Ovary (tissue), 3 donors: ENCODE results near the gene MORN1.

Source experiments
- POLR2A ChIP-seq: fragments of 450-650 bp; IDR thresholded peaks from one replicate; pipeline ENCODE4 v1.6.1; 2017; ENCODE audit warnings: antibody characterized with exemption, mild to moderate bottlenecking, moderate library complexity
- TF ChIP-seq, protein P1 (sequence below), 3 donors: fragments of 450-650 bp in 2 of 3; fragments of 200-600 bp in 1 of 3; IDR thresholded peaks; one replicate each; pipeline versions ENCODE4 v1.5.1 to v1.8.0; 2016 to 2022; ENCODE audit warnings: antibody characterized with exemption in 3 of 3, mild to moderate bottlenecking in 1 of 3
- donor health status: DM: no; HTN: no; CAD: no.

DNA sequence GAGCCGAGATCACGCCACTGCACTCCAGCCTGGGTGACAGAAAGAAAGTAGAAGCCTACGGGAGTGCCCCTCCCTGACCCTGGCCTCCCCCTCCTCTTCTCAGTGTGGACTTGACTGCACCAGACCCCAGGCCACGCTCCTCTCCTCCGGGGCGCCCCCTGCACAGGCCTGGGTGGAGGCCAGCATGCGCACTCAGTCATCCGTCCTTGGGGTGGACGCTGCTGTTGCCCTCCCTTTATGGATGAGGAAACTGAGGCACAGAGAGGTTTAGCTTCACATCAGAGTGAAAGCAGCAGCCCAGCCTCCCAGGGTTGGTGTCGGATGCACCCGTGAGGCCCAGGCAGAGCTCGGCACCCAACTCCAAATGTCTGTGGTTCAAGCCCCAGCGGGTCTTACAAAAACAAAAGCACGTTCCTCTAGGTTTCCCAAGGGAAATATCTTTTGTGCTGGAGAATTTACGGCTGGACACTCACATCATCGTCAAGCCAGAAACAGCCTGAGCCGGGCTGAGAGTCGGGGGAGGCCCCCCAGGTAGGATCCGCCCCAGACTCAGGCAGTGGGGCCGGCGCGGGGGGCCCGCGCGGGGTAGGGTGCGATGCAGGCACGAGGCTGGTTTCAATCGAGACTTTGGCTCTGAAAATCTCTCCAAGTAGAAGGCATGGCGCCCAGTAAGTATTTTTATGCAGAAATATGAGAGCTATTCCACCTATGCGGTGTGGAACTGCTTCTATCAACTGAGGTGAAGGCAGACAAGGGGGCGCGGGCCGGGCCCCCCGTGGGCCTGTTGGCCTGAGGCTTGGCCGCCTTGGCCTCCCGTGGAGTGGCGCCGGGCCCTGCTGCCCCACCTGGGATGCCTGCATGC, 36.6 kb downstream of the MORN1 start:
- TF ChIP-seq, protein P1, sequence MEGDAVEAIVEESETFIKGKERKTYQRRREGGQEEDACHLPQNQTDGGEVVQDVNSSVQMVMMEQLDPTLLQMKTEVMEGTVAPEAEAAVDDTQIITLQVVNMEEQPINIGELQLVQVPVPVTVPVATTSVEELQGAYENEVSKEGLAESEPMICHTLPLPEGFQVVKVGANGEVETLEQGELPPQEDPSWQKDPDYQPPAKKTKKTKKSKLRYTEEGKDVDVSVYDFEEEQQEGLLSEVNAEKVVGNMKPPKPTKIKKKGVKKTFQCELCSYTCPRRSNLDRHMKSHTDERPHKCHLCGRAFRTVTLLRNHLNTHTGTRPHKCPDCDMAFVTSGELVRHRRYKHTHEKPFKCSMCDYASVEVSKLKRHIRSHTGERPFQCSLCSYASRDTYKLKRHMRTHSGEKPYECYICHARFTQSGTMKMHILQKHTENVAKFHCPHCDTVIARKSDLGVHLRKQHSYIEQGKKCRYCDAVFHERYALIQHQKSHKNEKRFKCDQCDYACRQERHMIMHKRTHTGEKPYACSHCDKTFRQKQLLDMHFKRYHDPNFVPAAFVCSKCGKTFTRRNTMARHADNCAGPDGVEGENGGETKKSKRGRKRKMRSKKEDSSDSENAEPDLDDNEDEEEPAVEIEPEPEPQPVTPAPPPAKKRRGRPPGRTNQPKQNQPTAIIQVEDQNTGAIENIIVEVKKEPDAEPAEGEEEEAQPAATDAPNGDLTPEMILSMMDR (IDR thresholded peaks at IDR 0.05) = no peak
- no peak for TF ChIP-seq POLR2A
